Right forelimb (tissue), 1 donor: ENCODE data around the gene FGF10.
A peak's percentile ranks its signal among the peaks of the same experiment; 100 is the strongest.

Experiments
- DNase-seq: peaks from one replicate; pipeline ENCODE4 v3.0.0-alpha.2; 2018

FGF10 gene

DNA sequence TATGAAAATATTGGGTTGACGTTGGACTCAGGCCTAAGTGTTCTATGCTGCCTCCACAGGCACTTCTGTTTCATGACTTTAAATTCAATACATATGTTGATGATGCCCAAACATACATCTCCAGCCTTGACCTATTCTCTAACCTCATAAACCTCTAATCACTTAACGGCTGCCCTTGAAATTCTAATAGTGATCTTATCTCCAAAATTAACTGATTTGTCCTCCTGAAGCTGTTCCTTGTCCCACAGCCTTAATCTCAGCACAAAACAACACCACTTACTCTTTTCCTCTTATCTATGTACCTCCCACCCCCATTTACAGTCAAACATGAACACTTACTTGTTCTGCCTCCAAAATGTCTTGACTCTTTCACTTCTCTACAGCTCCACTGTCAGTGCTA, 43.3 kb downstream of the FGF10 start:
- no peak for DNase-seq

DNA sequence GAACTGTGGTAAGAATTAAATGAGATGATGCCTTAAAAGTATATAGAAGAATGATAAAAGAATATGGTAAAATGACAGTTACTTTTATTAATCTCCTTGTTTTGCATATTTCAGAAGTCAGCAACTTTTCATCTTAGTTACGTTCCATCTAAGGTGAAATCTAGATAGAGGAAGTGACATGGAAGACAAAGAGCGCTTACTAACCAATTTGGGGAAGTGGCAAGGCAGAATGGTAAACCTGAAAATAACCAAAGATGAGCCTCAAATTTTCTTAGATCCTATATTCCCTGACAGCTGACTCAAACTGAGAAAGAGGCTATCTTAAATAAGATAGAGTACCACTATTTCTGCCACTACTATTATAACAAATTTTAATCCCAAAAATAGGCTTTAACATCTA, 52.5 kb downstream of the FGF10 start:
- DNase-seq, result no peak

DNA sequence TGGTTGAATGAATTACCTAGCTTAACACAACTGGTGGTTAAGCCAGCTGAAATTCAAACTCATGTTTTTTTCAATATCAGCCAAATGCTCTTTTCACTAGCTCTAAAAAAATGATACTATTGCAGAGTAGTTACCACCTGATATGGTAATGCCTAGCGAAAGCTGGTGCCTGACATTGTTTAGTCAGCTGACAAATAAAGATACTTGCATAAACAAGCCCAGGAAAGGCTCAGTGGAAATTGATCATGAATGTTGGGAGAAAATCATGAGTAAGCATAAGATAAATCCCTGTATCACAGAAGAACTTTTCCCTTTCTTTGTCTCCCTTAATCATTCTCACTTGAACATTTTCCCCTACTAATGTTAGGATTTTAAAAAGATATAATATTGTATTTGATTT, 54.6 kb downstream of the FGF10 start:
- DNase-seq, result no peak

- no peak for DNase-seq
These were observed 56.8 kb downstream of the FGF10 start for GRCh38 chr5:44332285-44332971.

- no peak for DNase-seq
These were observed 57.7 kb downstream of the FGF10 start for GRCh38 chr5:44331471-44332050.

GRCh38 chr5:44329716-44330115, 59.5 kb downstream of the FGF10 start:
- DNase-seq, result no peak

GRCh38 chr5:44321144-44321725, 68.0 kb downstream of the FGF10 start:
- no peak for DNase-seq

- DNase-seq, result no peak
These were observed 69.0 kb downstream of the FGF10 start for GRCh38 chr5:44320188-44320587.

GRCh38 chr5:44318883-44319282, 70.3 kb downstream of the FGF10 start:
- DNase-seq, result no peak

DNA sequence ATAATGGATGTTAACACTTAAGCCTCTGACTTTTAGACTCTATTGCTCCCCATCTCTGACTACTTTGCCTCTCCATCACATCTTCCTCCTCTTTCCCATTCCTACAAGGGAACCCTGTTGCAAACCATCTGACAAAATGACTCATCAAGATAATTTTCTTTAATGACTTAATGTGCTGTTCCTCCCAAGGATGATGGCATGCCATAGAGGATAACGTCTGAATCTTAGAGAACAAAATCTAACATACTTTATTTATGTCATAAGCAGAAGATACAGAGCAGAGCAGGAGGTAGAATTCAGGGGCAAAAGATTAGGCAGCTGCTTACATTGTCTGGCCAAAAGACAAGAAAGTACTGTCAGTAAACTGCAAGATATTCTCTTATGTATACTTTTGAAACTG, 76.8 kb downstream of the FGF10 start:
- no peak for DNase-seq

GRCh38 chr5:44300551-44300950, 88.7 kb downstream of the FGF10 start:
- DNase-seq, result no peak

GRCh38 chr5:44299394-44299793, 89.8 kb downstream of the FGF10 start:
- no peak for DNase-seq

DNA sequence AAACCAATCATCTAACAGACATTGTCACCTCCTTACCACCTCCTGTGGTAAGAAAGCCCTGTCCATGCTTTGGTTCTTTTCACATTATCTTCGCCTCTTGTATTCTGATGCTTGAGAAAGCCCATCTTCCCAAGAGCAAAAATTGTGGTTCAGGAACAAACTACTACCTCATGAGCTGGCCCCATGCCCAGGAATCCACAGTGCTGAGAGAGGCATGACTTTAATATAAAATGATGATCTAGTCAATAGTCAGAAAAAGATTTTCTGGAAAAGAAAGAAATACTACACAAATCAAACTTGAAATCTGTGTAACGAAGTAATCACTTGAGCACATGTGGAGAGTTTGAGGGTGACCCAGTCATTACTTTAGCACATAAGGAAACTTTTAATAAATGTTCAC, 94.7 kb downstream of the FGF10 start:
- peak; percentile 76 for DNase-seq

DNA sequence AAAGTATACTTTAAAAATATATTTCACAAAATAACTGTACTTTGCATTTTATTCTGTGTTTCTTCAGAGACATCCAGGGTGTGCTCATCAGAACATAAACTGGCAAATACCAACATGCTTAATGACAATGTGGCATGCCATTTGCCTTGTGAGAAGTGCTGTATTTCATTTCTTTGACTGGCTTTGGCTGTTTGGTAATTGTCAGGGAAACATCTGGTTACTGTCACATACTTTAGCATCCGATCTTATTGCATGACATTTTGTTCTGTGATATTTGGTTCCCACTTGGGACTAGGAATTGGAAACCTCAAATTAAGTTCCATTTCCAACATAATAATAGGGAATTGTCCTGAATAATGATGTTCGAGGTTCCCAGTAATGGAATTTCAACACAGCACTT, 96.5 kb downstream of the FGF10 start:
- no peak for DNase-seq

DNA sequence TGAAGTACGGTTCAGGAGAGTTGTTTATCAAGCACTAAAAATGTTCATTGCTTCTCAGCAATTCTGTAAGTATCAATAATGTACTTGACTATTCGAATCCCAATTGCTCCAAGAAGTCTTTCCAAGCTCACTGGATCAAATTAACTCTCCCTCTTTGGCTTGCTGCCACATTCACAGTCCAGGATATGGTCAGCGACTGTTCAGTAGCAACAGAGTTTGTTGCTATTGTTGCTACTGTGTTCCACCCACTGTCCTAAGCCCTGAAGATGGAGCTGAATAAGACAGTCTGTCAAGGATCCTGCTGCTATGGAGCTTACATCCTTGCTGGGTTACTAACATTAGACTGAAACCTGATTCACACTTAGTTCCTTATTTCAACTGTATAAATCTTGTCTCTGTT, 110.8 kb downstream of the FGF10 start:
- no peak for DNase-seq

GRCh38 chr5:44275908-44276307, 113.3 kb downstream of the FGF10 start:
- no peak for DNase-seq

DNA sequence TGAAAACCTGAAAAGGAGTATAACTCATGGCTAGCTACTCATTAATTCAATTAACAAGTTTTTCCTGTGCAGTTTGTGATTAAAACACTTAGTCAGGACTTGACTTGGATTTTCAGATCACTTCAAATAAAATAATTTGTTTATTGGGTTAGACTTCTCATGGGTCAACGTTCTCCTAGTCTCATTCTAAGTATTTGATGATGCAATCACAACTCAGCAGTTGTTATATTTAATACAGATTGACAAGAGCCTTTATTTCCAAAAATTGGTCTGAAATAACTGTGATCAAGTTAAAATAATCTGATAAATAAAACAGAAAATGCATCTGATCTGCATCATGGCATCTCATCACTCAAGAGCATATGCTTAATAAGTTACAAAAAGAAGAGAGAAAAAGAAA, 113.9 kb downstream of the FGF10 start:
- no peak for DNase-seq

- DNase-seq, result no peak
These were observed 121.3 kb downstream of the FGF10 start for GRCh38 chr5:44267909-44268308.

DNA sequence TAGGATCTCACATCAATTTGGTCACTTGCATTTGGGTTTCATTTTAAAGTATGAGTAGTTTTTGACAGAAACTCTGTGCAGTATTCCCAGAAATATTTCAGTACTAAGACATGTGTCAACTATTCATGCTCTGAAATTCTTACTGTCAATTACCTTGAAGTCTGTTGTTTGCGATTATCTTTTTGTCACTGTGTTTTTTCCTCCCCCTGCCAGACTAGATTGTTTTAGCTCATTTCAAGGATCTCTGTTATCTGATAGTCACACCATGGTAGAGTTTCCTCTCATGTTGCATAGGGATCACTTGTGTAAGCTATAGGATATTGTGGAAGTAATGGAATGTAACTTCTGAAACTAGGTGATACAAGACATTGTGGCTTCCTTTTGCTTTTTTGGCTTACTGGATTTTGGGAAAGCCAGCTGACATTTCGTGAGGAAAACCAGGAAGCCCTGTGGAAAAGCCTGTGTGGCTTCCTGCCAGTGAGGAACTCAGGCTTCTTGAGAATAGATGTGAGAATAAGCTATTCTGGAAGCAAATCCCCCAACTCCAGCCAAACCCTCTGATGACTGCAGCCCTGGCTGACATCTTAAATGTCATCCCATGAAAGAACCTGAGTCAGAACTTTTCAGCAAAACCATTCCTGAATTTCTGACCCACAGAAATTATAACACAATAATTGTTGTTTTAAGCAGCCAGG, 122.2 kb downstream of the FGF10 start:
- no peak for DNase-seq

GRCh38 chr5:44265713-44266112, 123.5 kb downstream of the FGF10 start:
- no peak for DNase-seq

DNA sequence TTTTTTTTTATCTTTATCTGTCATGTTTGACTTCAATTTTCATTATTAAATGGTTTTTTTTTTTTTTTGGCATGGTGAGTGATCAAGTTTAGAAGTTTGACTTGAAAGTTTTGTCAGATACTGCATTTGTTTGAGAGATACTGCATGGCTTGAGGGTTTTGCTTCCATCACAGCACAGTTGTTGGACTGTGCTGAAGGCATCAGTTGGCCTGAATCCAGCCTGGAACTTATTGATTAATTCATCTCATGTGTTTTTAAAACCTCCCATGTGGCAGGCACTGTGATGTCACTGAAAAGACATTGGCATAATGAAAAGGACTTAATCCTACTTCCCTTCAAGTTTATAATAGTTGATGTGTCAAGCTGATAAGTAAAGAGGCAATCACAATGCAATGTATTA, 128.4 kb downstream of the FGF10 start:
- DNase-seq, result no peak

DNA sequence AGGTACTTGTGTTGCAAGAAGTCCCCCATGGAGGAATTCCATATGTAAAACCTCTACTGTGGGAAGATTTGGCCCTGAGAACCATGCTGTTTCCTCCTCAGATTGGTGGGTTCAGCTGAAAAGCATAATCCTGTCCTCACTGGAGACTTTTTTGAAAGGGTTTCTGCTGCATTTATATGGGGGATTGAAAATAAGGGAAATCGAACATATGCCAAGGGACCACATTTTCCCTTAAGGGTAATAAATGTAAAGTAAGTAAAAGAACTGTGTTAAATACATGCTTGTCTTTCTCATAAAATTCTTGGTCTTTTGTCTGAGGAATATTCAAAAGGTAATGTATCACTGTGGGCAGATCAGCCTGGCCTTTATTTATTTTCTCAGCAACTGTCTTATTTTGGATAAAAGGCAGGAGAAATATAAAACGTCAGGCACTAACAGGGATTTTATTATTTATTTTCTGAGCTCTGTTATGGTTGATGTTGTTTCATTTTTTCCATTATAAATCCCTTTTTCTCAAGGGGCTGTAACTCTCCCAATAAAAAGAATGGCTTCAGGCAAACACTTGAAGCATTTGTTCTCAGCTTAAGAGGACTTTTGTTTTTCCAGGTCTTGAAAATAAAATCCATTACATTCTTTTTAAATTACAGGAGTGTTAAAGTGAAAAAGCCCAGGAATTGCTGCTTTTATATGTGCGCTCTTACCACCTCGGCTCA, 131.4 kb downstream of the FGF10 start:
- no peak for DNase-seq

DNA sequence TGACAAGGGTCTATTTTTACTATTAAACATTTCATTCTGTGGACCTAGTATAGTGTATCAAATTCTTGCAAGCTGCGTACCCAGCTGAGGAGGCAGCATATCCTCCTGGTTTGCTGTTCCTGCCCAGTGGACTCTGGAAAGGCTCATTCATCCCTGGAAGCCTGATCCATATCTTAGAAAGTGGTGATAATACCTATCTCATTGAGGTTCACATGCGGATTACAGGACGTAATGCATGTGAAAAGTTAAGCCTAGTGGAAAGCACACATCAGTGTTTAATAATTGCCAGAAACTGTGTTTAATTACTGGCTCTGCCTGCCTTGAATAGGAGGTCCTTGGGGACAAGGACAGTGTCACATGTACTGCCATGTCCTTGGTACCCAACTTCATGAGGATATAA, 132.0 kb downstream of the FGF10 start:
- DNase-seq, result no peak
